Urothelium cell line (cell line): ENCODE data around the gene TEKT5.

Source experiments
- DNase-seq: peaks from one replicate; pipeline ENCODE4 v3.0.0; 2011; ENCODE audit warnings: low spot score, mixed read lengths
- FAIRE-seq: peaks from 2 replicates; lab custom pipeline; 2011; peaks lifted over from hg19 to GRCh38; lab: Jason Lieb, UNC

The TEKT5 gene

DNA sequence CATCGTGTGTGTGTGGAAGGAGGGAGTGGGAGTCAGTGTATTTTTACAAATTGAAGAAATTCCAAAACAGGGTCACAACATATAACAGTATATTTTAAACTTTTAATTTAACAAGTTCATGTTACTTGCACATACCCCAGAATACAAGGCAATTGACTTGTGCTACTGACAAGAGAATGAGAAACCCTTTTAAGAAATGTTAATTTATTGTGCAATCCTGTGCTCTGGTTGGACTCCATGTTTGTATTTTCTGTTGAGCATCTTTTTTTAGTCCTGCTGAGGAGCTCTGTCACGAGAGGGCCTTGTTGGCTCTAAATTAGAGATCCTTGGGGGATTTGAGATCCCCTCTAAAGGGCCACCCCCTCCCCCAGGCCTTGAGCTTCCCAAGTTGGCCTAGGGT lies 113.2 kb downstream of the TEKT5 start:
- no peak for FAIRE-seq
- no peak for DNase-seq

DNA sequence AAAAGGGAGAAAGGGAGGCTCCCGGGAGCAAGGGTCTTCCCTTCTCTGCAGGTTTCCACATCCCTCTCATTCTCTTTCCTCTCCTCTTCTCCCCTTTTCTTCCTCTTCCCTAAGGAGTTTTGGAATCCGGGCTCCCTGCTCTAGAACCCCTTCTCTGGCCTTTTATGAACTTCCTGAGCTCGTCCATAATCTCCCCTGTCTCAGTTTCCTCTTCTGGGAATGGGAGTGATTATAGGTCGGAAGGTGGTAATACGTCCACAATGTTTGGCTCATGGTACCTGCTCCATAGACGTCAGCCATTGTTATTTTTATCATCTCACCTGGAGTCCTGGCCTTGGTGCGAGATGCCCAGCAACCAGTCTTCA lies 113.9 kb downstream of the TEKT5 start:
- DNase-seq (no peak), FAIRE-seq (no peak)

DNA sequence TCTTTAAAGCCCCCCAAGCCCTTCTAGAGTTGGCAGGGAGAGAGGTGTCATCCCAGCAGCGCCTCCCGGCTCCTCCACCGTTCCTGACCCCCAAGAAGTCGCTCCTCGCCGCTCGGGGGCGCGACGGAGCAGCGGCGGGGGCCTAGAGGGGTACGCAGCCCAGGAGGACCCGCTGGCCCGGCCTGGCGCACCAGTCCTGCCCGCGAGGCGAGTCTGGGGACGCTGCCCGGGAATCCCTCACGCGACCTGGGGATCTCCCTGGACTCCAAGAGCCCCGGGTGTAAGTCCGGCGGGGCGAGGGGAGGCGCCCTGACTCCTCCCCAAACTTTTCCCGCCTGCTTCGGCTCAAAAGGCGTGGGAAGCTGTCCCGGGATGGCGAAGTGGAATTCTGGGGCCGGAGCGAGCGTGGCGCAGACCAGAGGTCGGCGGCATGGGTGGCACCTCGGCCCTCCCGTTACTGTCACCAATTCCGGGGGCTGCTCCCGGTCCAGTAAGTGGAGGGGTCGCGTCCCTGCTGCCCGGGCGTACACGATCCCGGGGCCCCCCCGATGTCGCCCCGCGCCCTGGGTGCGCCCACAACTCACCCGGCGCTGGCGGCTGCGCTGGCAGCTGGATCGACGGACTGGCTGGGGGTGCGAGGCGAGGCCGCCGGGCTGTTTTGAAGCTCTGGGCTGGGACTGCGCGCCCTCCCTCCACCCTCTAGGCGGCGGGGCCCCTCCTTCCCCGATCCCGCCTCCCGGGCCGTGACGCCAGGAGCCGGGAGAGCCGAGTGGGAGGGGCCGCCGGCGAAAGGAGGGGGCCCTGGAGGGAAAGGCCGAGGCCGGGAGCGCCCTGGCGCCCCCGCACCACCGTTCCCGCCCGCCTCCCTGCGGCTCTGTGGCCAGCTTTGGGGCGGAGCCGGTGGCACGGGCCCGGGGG lies 114.5 kb downstream of the TEKT5 start, which contains the start of gene EMP2:
Gene EMP2, minus strand, starts transcription at position 634 of the 918 bp plus-strand sequence. CDS start 32,981 bp downstream, outside the sequence.
- FAIRE-seq, result no peak

DNA sequence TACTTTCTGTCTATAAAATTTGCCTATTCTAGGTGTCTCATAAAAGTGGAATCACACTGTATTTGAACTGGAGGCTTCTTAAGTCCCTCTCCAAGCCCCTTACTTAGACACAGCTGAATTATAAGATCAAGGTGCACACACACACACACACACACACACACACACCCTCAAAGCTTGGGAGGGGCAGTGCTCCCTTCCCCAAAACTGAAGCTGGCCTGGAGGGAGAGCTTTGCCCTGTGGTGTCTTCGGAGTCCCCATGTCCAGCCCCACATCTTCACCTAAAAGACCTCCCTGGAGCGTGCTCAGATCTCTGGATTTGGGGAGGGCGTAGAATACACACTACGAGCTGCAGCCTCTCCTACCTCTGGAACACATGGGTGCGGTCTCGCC lies 115.2 kb downstream of the TEKT5 start:
- DNase-seq, result no peak
- FAIRE-seq, result no peak

More for the DNA sequence above, 114.5 kb downstream of the TEKT5 start, which contains the start of gene EMP2:
- peak; percentile 97 for DNase-seq

DNA sequence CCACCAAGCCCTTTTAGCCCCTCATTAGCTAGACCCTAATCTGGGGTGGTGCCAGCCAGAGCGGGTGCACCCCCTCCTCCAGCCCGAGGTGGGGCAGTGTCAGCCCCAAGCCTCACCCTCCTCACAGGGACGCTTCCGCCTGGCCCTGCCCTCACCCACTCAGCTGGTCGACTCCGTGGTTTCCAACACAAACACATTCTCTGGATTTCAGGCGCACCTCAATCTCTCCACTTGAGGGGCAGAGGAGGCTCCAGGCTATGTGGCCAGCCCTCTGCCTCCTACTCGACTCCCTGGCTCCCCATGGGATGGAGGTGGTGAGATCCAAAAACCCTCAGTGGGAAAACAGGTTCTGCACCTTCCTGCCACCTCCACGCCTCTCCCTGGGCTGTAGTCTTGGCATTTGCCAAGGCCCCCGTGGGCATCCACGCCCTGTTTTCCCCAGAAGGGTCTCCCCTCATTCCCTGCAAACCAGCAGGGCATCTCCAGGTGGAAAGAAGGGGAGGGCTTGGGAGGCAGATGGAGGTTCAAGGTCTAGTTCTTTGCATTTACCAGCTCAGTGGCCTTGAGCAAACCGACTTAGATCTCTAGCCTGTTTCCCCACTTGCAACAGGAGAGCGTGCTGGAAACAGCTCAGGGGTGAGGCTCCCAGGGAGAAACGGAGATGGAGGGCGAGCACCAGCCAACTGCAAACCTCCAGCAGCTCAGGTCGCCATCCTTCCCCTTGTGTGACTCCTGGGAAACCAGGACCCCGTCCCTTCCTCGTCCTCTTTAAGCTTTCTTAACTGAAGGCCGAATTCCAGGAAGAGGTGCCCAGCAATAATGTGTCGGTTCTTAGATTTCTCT lies 116.0 kb downstream of the TEKT5 start:
- DNase-seq, result peak; percentile 28

More for the DNA sequence above, 116.0 kb downstream of the TEKT5 start:
- FAIRE-seq, result no peak
